Measurements from ENCODE around the gene NINJ2.

GRCh38 chr12:675562-675961, 12.3 kb upstream of the NINJ2 start:
- TF ChIP-seq CTCF (IDR thresholded peaks at IDR 0.05) (no peak), POLR2A (IDR thresholded peaks at IDR 0.05) (no peak)

All from sigmoid colon (tissue), 3 donors.